Endothelial cell of umbilical vein (primary cell): ENCODE data around the gene C16orf86. TPM values are rescaled to one million over a fixed set of nuclear protein-coding genes. Genes with fewer than 3 reads are reported as not detected.
A peak's percentile ranks its signal among the peaks of the same experiment; 100 is the strongest.

ENCODE experiments used
- BruUV-seq: library from RNA; stranded (reverse); fragments of 400-500 nt; replicated peaks from 2 replicates; lab custom pipeline; 2021; lab: Mats Ljungman, UMichigan
- CTCF ChIA-PET: fragments of 300-600, 350-600 bp; sonication (Branson Sonifier 250); formaldehyde crosslinking; loops from one replicate; lab custom pipeline; 2021; ENCODE audit warnings: antibody characterized with exemption, inconsistent platforms; lab: Charles Lee
- POLR2A ChIA-PET: fragments of 300-600, 350-600 bp; sonication (Branson Sonifier 250); formaldehyde crosslinking; loops from one replicate; lab custom pipeline; 2021; ENCODE audit warnings: antibody characterized with exemption, inconsistent platforms; lab: Charles Lee
- DNase-seq: peaks from one replicate; pipeline ENCODE4 v3.0.0-alpha.2; 2011; ENCODE audit warnings: low read depth, low spot score
- FAIRE-seq: peaks from 2 replicates; lab custom pipeline; 2011; peaks lifted over from hg19 to GRCh38; lab: Jason Lieb, UNC
- H2AFZ ChIP-seq: 2 replicates; pipeline ENCODE4 v1.6.0; 2012; ENCODE audit warnings: low read depth, low read length, control low read depth, inconsistent platforms
- H3K27ac ChIP-seq: 2 replicates; pipeline ENCODE4 v1.5.1; 2011; ENCODE audit warnings: low read depth, mild to moderate bottlenecking, control low read depth, low read length, moderate library complexity; ENCODE audit not compliant: insufficient read depth
- H3K27me3 ChIP-seq, 2 experiments: 2 replicates each; pipeline versions ENCODE4 v1.6.0 to v1.6.1; 2011; ENCODE audit warnings: low read length in 2 of 2, mixed read lengths in 1 of 2; ENCODE audit not compliant: control insufficient read depth in 2 of 2, insufficient read depth in 2 of 2
- H3K36me3 ChIP-seq, 2 experiments: 2 replicates in 1 of 2; 3 replicates in 1 of 2; pipeline ENCODE4 v1.5.1; 2011; ENCODE audit warnings: low read length in 2 of 2, mild to moderate bottlenecking in 1 of 2, moderate library complexity in 1 of 2; ENCODE audit not compliant: control insufficient read depth in 2 of 2, insufficient read depth in 2 of 2; ENCODE audit errors: extremely low read depth in 1 of 2
- H3K4me1 ChIP-seq: 3 replicates; pipeline ENCODE4 v1.5.1; 2011; ENCODE audit warnings: mild to moderate bottlenecking, low read length; ENCODE audit not compliant: control insufficient read depth, insufficient read depth; ENCODE audit errors: extremely low read depth
- H3K4me2 ChIP-seq: 2 replicates; pipeline ENCODE4 v1.6.1; 2011; ENCODE audit warnings: low read length, control low read depth, mixed read lengths; ENCODE audit not compliant: insufficient read depth
- H3K4me3 ChIP-seq, 3 experiments: fragments of 200-600 bp in 1 of 3; sonication (generic), shearing (Covaris generic) in 1 of 3; replicated peaks in 1 of 3; 2 replicates each; pipeline ENCODE4 v1.5.1; 2011 to 2016; ENCODE audit warnings: control low read depth in 3 of 3, low read length in 3 of 3, mild to moderate bottlenecking in 2 of 3, inconsistent platforms in 1 of 3, low read depth in 1 of 3, moderate library complexity in 1 of 3; ENCODE audit not compliant: insufficient read depth in 1 of 3
- H3K79me2 ChIP-seq: 2 replicates; pipeline ENCODE4 v1.6.0; 2012; ENCODE audit warnings: low read length, inconsistent platforms; ENCODE audit not compliant: control insufficient read depth, insufficient read depth
- H3K9ac ChIP-seq: replicated peaks from 2 replicates; pipeline ENCODE3; 2011; ENCODE audit warnings: low read length, control low read depth; ENCODE audit not compliant: insufficient read depth; ENCODE audit errors: extremely low read depth
- H3K9me1 ChIP-seq: replicated peaks from 3 replicates; pipeline ENCODE4 v1.6.0; 2011; ENCODE audit warnings: mild to moderate bottlenecking, low read length; ENCODE audit not compliant: control insufficient read depth, insufficient read depth; ENCODE audit errors: extremely low read depth
- H3K9me3 ChIP-seq: replicated peaks from 2 replicates; pipeline ENCODE4 v1.5.1; 2012; ENCODE audit warnings: low read length, inconsistent platforms; ENCODE audit not compliant: control insufficient read depth, insufficient read depth
- H4K20me1 ChIP-seq: replicated peaks from 2 replicates; pipeline ENCODE3; 2011; ENCODE audit warnings: mild to moderate bottlenecking, low read length; ENCODE audit not compliant: control insufficient read depth, insufficient read depth; ENCODE audit errors: extremely low read depth
- EZH2 ChIP-seq: IDR thresholded peaks from 2 replicates; pipeline ENCODE4 v1.6.1; 2012; ENCODE audit warnings: borderline replicate concordance, low read depth, mild to moderate bottlenecking, moderate library complexity, low read length, inconsistent platforms; ENCODE audit not compliant: severe bottlenecking
- FOS ChIP-seq: IDR thresholded peaks from 2 replicates; pipeline ENCODE4 v1.6.1; 2011; ENCODE audit warnings: mild to moderate bottlenecking, low read length, moderate library complexity, borderline replicate concordance; ENCODE audit not compliant: insufficient read depth
- GATA2 ChIP-seq: IDR thresholded peaks from 2 replicates; pipeline ENCODE4 v1.7.0; 2011; ENCODE audit warnings: low read depth, mild to moderate bottlenecking, moderate library complexity, mixed read lengths, low read length; ENCODE audit not compliant: insufficient read length, insufficient read depth
- JUN ChIP-seq: IDR thresholded peaks from 2 replicates; pipeline ENCODE4 v1.6.1; 2011; ENCODE audit warnings: borderline replicate concordance, low read depth; ENCODE audit not compliant: insufficient read length, insufficient read depth
- MYC ChIP-seq: IDR thresholded peaks from one replicate; pipeline ENCODE4 v1.6.1; 2011; ENCODE audit warnings: mild to moderate bottlenecking, low read depth, low read length
- POLR2A ChIP-seq: IDR thresholded peaks from 2 replicates; pipeline ENCODE4 v1.6.1; 2012; ENCODE audit warnings: low read depth, mild to moderate bottlenecking, control low read depth, low read length
- POLR2AphosphoS5 ChIP-seq: IDR thresholded peaks from 2 replicates; pipeline ENCODE4 v1.6.1; 2012; ENCODE audit warnings: low read depth, mild to moderate bottlenecking, control low read depth, low read length, moderate library complexity; ENCODE audit not compliant: insufficient read depth
- dilution Hi-C: fragments of 300-500 bp; cut with MboI; formaldehyde crosslinking; loops from one replicate; pipeline ENCODE4 v1.15.0; 2019; ENCODE audit warnings: low sequenced_read_pairs; ENCODE audit not compliant: extremely low pct_ligation_motif_present
- intact Hi-C: fragments of 100-400 bp; cut with micrococcal nuclease; formaldehyde crosslinking; loops from one replicate; pipeline ENCODE4 v1.10.0; 2022
- polyA plus RNA-seq, 4 experiments: library from polyadenylated mRNA; depleted of rRNA in 3 of 4; stranded (reverse) in 3 of 4; unstranded in 1 of 4; fragments of >200 nt; gene quantifications; 2 replicates each; pipeline versions ENCODE4 v1.2.1 to v1.2.3, GENCODE V29; 2011 to 2012; ENCODE audit warnings: missing spikeins in 1 of 4
- total RNA-seq: library from RNA; stranded (reverse); gene quantifications from 2 replicates; pipeline ENCODE4 v1.2.3, GENCODE V29; 2021
- TF ChIP-seq, protein P1 (sequence below): IDR thresholded peaks from 2 replicates; pipeline ENCODE4 v1.6.1; 2011; ENCODE audit not compliant: insufficient read depth, insufficient read length
- TF ChIP-seq, protein P2 (sequence below), 2 donors: IDR thresholded peaks; 1 replicate in 1 of 2; 2 replicates in 1 of 2; pipeline ENCODE4 v1.5.1; 2011; ENCODE audit warnings: low read length in 2 of 2, mild to moderate bottlenecking in 2 of 2, moderate library complexity in 2 of 2, control low read depth in 1 of 2, inconsistent platforms in 1 of 2, low read depth in 1 of 2; ENCODE audit not compliant: insufficient read depth in 1 of 2; ENCODE audit errors: extremely low read depth in 1 of 2

Gene C16orf86
- total and polyA plus RNA-seq, 2 donors (not counting 3 experiments of a cell fraction or from before 2014, with no cell fraction given): 0.62 to 0.98 TPM

- BruUV-seq: no TSS peak
- H4K20me1 ChIP-seq: no peaks in the 10 kb centered on the region
- peaks cover 5% of the 10 kb centered on the region for H3K4me1 ChIP-seq
- ChIA-PET POLR2A (no interaction called here), CTCF (interaction anchor here (2.3 kb wide), 1 partner anchor 132 kb away, joined by 11 read pairs; no protein-coding TSS in a partner anchor)
- H3K9ac ChIP-seq: no peak overlapping the region
- H3K36me3 ChIP-seq: no peaks in the 10 kb centered on the region
- H2AFZ ChIP-seq: no peak overlapping the region
- intact Hi-C loops: no loop called here
- TF ChIP-seq, protein P1, sequence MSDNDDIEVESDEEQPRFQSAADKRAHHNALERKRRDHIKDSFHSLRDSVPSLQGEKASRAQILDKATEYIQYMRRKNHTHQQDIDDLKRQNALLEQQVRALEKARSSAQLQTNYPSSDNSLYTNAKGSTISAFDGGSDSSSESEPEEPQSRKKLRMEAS: no peak
- TF ChIP-seq POLR2AphosphoS5 (no peak), MYC (no peak), POLR2A (no peak), GATA2 (no peak), EZH2 (no peak), JUN (no peak), FOS (no peak)
- TF ChIP-seq, protein P2, sequence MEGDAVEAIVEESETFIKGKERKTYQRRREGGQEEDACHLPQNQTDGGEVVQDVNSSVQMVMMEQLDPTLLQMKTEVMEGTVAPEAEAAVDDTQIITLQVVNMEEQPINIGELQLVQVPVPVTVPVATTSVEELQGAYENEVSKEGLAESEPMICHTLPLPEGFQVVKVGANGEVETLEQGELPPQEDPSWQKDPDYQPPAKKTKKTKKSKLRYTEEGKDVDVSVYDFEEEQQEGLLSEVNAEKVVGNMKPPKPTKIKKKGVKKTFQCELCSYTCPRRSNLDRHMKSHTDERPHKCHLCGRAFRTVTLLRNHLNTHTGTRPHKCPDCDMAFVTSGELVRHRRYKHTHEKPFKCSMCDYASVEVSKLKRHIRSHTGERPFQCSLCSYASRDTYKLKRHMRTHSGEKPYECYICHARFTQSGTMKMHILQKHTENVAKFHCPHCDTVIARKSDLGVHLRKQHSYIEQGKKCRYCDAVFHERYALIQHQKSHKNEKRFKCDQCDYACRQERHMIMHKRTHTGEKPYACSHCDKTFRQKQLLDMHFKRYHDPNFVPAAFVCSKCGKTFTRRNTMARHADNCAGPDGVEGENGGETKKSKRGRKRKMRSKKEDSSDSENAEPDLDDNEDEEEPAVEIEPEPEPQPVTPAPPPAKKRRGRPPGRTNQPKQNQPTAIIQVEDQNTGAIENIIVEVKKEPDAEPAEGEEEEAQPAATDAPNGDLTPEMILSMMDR (IDR thresholded peaks at IDR 0.05; ENCODE audit: extremely low read depth in 1 of 2, insufficient read depth in 1 of 2, low read depth in 1 of 2, low read length in 2 of 2): no peak
- no peak for FAIRE-seq
- no peaks in the 10 kb centered on the region for H3K9me1 ChIP-seq
- peaks cover 41 to 47% of the 10 kb centered on the region in 2 experiments for H3K27me3 ChIP-seq
- peak overlapping the region in 2 of 3 experiments; percentile 24 to 31 for H3K4me3 ChIP-seq
- DNase-seq: no peak
- H3K27ac ChIP-seq: no peak overlapping the region
- no peaks in the 10 kb centered on the region for H3K79me2 ChIP-seq
- dilution Hi-C loops: no loop called here
- no peaks in the 10 kb centered on the region for H3K9me3 ChIP-seq
- no peak overlapping the region for H3K4me2 ChIP-seq
These were observed 14.0 kb upstream of the C16orf86 start for GRCh38 chr16:67652578-67653127.
